ENCODE data around the gene TMEM132A. TPM values are rescaled to one million over a fixed set of nuclear protein-coding genes. Genes with fewer than 3 reads are reported as not detected.

The TMEM132A gene
- total RNA-seq, 1 donor from 2014 or later = 287 TPM

GRCh38 chr11:60895687-60896086 is 28.6 kb upstream of the TMEM132A start:
- DNase-seq (ENCODE audit: low read depth) = no peak
- H3K4me3 ChIP-seq (ENCODE audit: low read depth, low read length) = no peak overlapping the region
- no peak for TF ChIP-seq CTCF (conservative IDR thresholded peaks at IDR 0.05; ENCODE audit: low read depth, low read length)

DNA sequence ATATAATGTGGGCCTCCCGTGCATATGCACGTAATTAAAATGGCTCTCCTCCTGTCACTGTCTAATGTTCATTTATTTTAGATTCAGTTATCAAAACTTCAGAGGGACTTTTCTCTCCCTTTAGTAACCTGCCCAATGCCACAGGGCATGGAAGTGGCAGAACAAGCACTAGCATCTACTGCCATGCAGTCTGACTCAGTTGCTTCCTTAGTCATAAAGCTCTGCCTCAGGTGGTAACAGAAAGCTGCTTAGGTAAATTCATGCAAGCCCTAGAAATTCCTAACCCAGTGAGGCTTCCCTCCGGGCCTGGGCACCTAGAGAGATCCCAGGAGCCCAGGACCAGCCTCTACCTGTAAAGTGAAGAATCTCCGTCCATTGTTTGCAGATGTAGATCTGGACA is 26.8 kb upstream of the TMEM132A start:
- DNase-seq (ENCODE audit: low read depth) = no peak
- no peak overlapping the region for H3K4me3 ChIP-seq (ENCODE audit: low read depth, low read length)
- TF ChIP-seq CTCF (conservative IDR thresholded peaks at IDR 0.05; ENCODE audit: low read depth, low read length) = no peak

DNA sequence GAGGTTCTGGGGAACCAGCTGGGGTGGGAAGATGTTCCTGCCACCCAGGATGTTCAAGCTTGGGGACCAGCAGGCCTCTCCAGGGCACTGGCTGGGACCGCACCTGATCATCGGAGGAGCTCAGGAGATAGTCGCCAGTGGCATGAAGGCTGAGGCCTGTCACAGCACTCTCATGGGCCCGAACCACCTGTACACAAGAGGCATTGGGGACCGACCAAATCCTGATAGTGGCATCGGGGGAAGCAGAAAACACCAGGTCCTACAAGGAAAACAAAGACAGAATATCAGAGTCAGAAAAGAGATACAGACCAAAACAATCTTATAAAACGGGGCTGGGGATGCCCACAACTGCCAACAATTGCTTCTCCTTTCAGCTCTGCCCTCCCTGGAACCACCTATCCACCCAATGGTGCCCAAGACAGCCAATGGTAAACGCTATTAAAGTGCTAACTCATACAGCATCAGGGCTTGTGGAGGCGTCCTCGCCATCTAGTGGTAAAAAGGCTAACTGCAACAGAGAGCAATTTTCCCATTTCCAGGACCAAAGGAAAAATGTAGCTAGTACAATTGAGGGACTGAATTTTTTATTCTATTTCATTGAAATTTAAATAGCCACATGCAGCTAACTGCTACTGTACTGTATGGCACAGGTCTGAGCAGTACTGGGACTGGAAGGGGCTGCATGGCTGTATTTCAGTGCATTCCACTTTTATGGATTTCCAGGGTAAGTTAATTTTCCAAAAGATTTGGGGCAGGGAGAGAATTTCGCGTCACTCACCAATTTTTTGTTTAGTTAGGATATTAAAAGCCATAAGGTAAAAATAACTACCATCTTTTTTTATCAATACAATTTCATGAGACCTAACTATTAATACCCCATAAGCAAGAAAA is 25.0 kb upstream of the TMEM132A start:
- peak; percentile 93 for TF ChIP-seq CTCF (conservative IDR thresholded peaks at IDR 0.05; ENCODE audit: low read depth, low read length)
- H3K4me3 ChIP-seq (ENCODE audit: low read depth, low read length) = no peak overlapping the region
- no peak for DNase-seq (ENCODE audit: low read depth)

DNA sequence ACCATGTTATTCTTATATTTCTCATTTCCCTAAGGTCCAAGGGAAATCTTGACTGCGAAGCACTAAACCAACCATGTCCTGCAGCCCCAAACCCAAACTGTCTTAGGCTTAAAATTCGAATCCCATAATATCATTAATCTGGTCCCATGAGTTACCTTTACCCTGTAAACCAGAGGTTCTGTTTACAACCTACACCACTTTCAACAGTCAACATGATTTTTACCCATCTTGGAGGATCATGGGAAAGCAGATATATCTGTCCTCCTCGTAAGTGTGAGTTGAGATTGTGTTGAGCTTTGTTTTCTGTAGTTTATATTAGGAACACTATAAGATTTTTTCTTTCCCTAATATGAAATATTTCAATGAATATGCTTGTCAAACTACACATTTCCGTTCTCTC is 24.3 kb upstream of the TMEM132A start:
- DNase-seq (ENCODE audit: low read depth) = no peak
- TF ChIP-seq CTCF (conservative IDR thresholded peaks at IDR 0.05; ENCODE audit: low read depth, low read length) = no peak
- H3K4me3 ChIP-seq (ENCODE audit: low read depth, low read length) = no peak overlapping the region

DNA sequence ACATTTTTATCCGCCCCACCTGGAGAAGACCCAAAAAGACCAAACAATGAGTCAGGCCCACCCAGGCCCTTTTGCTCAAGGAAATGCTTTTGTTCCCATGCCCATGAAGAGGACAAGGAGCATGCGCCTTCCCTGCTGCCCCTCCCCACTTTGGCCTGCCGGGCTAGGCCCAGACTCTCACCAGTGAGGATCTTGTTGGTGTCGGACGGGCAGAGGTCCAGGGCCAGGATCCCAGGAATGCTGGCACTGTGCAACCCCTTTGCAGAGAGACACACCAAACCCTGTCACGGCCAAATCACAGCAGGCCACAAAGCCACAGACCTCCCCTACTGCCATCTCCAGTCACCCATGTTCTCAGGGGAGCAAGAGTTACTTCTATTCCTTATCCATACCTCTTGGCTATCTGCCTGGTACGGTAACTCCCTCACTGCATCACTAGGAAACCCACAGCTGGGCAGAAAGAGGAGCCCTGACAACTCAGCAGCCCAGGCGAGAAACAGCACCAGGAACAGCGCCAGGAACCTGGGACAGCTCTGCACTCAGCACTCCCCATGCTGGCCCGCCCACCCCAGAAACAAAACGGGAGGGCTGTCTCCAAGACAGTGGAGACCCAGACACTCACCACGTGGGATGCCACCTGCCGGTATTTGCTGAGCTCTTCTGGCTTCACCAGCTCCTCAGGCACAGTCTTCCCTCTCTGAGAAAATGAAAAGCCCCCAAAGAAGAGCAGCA is 23.4 kb upstream of the TMEM132A start:
- DNase-seq (ENCODE audit: low read depth) = no peak
- TF ChIP-seq CTCF (conservative IDR thresholded peaks at IDR 0.05; ENCODE audit: low read depth, low read length) = no peak
- no peak overlapping the region for H3K4me3 ChIP-seq (ENCODE audit: low read depth, low read length)

GRCh38 chr11:60902625-60903024 is 21.6 kb upstream of the TMEM132A start:
- H3K4me3 ChIP-seq (ENCODE audit: low read depth, low read length) = no peak overlapping the region
- no peak for TF ChIP-seq CTCF (conservative IDR thresholded peaks at IDR 0.05; ENCODE audit: low read depth, low read length)
- no peak for DNase-seq (ENCODE audit: low read depth)

All from epithelial cell of proximal tubule (primary cell).